B cell (primary cell): ENCODE measurements around the gene RABL6. TPM values are rescaled to one million over a fixed set of nuclear protein-coding genes. Genes with fewer than 3 reads are reported as not detected.

ENCODE experiments used
- ATAC-seq: fragments of 200-7000 bp; cut with Tn5 transposase; one replicate; pipeline ENCODE4 v1.10.0; 2021; ENCODE audit warnings: low read depth, mild to moderate bottlenecking, moderate number of reproducible peaks, moderate library complexity
- CTCF ChIA-PET: fragments of 350-600 bp; sonication (Branson Sonifier 250); formaldehyde crosslinking; loops from one replicate; lab custom pipeline; 2021; ENCODE audit warnings: antibody characterized with exemption, inconsistent platforms; lab: Charles Lee
- POLR2A ChIA-PET: fragments of 350-600 bp; sonication (Branson Sonifier 250); formaldehyde crosslinking; loops from one replicate; lab custom pipeline; 2021; ENCODE audit warnings: antibody characterized with exemption; lab: Charles Lee
- DNase-seq: peaks from one replicate; pipeline ENCODE4 v3.0.0; 2013
- H2AFZ ChIP-seq: 2 replicates; pipeline ENCODE4 v1.6.1; 2012; ENCODE audit warnings: mild to moderate bottlenecking, low read depth, low read length; ENCODE audit not compliant: insufficient read depth, poor library complexity, severe bottlenecking
- H3K27ac ChIP-seq, 2 donors: 1 replicate in 1 of 2; 2 replicates in 1 of 2; pipeline ENCODE4 v1.5.1; 2012 to 2013; ENCODE audit warnings: low read length in 2 of 2, mild to moderate bottlenecking in 2 of 2, moderate library complexity in 1 of 2
- H3K27me3 ChIP-seq, 4 experiments: fragments of 200-600 bp in 1 of 4; sonication (generic) in 1 of 4; replicated peaks in 1 of 4; 1 replicate in 2 of 4; 2 replicates in 2 of 4; pipeline versions ENCODE4 v1.6.1 to v1.7.0; 2013 to 2016; ENCODE audit warnings: low read length in 3 of 4, mild to moderate bottlenecking in 2 of 4, mixed read lengths in 1 of 4, moderate library complexity in 1 of 4; ENCODE audit not compliant: insufficient read depth in 4 of 4, control insufficient read depth in 3 of 4; ENCODE audit errors: control extremely low read depth in 1 of 4
- H3K36me3 ChIP-seq, 2 experiments: replicated peaks in 1 of 2; 1 replicate in 1 of 2; 2 replicates in 1 of 2; pipeline versions ENCODE4 v1.6.1 to v1.7.1; 2013; ENCODE audit warnings: low read length in 1 of 2; ENCODE audit not compliant: insufficient read depth in 2 of 2, control insufficient read depth in 1 of 2; ENCODE audit errors: control extremely low read depth in 1 of 2, extremely low read depth in 1 of 2
- H3K4me1 ChIP-seq, 2 donors: fragments of 200-600 bp in 1 of 2; sonication (generic) in 1 of 2; 1 replicate in 1 of 2; 2 replicates in 1 of 2; pipeline versions ENCODE4 v1.5.1 to v1.6.1; 2013 to 2017; ENCODE audit warnings: low read length in 2 of 2; ENCODE audit not compliant: control insufficient read depth in 2 of 2, insufficient read depth in 2 of 2
- H3K4me2 ChIP-seq: replicated peaks from 2 replicates; pipeline ENCODE3; 2012; ENCODE audit warnings: mild to moderate bottlenecking, low read depth, low read length; ENCODE audit not compliant: poor library complexity, severe bottlenecking
- H3K4me3 ChIP-seq, 5 experiments: fragments of 200-600 bp in 1 of 5; sonication (generic) in 1 of 5; 1 replicate in 3 of 5; 2 replicates in 2 of 5; pipeline versions ENCODE4 v1.5.1 to v1.7.0; 2011 to 2016; ENCODE audit warnings: low read length in 4 of 5, mild to moderate bottlenecking in 4 of 5, low read depth in 2 of 5, control low read depth in 1 of 5, moderate library complexity in 1 of 5; ENCODE audit not compliant: insufficient read depth in 1 of 5; ENCODE audit errors: control extremely low read depth in 1 of 5, extremely low read depth in 1 of 5
- H3K79me2 ChIP-seq: fragments of 200-600 bp; sonication (generic); one replicate; pipeline ENCODE4 v1.6.0; 2016; ENCODE audit warnings: low read length; ENCODE audit not compliant: control insufficient read depth, insufficient read depth
- H3K9ac ChIP-seq: fragments of 200-600 bp; sonication (generic); 2 replicates; pipeline ENCODE4 v1.6.1; 2017; ENCODE audit warnings: mild to moderate bottlenecking, low read length, moderate library complexity
- H3K9me3 ChIP-seq, 3 donors: one replicate each; pipeline versions ENCODE4 v1.6.1 to v1.7.1; 2013; ENCODE audit warnings: low read length in 2 of 3; ENCODE audit not compliant: control insufficient read depth in 2 of 3, insufficient read depth in 1 of 3; ENCODE audit errors: control extremely low read depth in 1 of 3
- H4K20me1 ChIP-seq: 2 replicates; pipeline ENCODE4 v1.6.0; 2012; ENCODE audit warnings: mild to moderate bottlenecking, low read length; ENCODE audit not compliant: insufficient read depth, control insufficient read depth, poor library complexity, severe bottlenecking
- H3K27ac Mint-ChIP-seq: one replicate; pipeline ENCODE4 v1.8.0; 2021; ENCODE audit warnings: mixed read lengths
- H3K27me3 Mint-ChIP-seq: one replicate; pipeline ENCODE4 v1.8.0; 2021; ENCODE audit warnings: mixed read lengths
- H3K4me1 Mint-ChIP-seq: one replicate; pipeline ENCODE4 v1.8.0; 2021; ENCODE audit warnings: mixed read lengths
- H3K4me3 Mint-ChIP-seq: one replicate; pipeline ENCODE4 v1.8.0; 2021; ENCODE audit warnings: mixed read lengths
- H3K9me3 Mint-ChIP-seq: one replicate; pipeline ENCODE4 v1.8.0; 2022; ENCODE audit warnings: mixed read lengths; ENCODE audit not compliant: insufficient read depth
- EZH2 ChIP-seq: IDR thresholded peaks from 2 replicates; pipeline ENCODE4 v1.6.1; 2012; ENCODE audit warnings: borderline replicate concordance, low read depth, mild to moderate bottlenecking, moderate library complexity, low read length; ENCODE audit not compliant: insufficient read depth, poor library complexity, severe bottlenecking
- WGBS: methylation state at CpG from one replicate; pipeline ENCODE4 v1.1.5; 2013; ENCODE audit warnings: missing lambda C conversion rate; ENCODE audit not compliant: insufficient coverage; 5-methylcytosine and 5-hydroxymethylcytosine counted together
- intact Hi-C: fragments of 100-400 bp; cut with micrococcal nuclease; formaldehyde crosslinking; loops from one replicate; pipeline ENCODE4 v1.10.0; 2022
- polyA plus RNA-seq: library from polyadenylated mRNA; depleted of rRNA; stranded (reverse); fragments of >200 nt; gene quantifications from 2 replicates; pipeline ENCODE4 v1.2.3, GENCODE V29; 2012
- total RNA-seq, 2 donors: library from RNA; stranded (reverse); fragments of 120-200 nt in 1 of 2; gene quantifications; 1 replicate in 1 of 2; 2 replicates in 1 of 2; pipeline versions ENCODE4 v1.2.3 to v1.2.4, GENCODE V29; 2013 to 2022
- TF ChIP-seq, protein P1 (sequence below): fragments of 200-600 bp; IDR thresholded peaks from one replicate; pipeline ENCODE4 v1.8.0; 2022; ENCODE audit warnings: antibody characterized with exemption, mild to moderate bottlenecking

RABL6 gene
- total and polyA plus RNA-seq, 2 donors (not counting 1 experiment from before 2014, with no cell fraction given) = 33.6 to 70.5 TPM

DNA sequence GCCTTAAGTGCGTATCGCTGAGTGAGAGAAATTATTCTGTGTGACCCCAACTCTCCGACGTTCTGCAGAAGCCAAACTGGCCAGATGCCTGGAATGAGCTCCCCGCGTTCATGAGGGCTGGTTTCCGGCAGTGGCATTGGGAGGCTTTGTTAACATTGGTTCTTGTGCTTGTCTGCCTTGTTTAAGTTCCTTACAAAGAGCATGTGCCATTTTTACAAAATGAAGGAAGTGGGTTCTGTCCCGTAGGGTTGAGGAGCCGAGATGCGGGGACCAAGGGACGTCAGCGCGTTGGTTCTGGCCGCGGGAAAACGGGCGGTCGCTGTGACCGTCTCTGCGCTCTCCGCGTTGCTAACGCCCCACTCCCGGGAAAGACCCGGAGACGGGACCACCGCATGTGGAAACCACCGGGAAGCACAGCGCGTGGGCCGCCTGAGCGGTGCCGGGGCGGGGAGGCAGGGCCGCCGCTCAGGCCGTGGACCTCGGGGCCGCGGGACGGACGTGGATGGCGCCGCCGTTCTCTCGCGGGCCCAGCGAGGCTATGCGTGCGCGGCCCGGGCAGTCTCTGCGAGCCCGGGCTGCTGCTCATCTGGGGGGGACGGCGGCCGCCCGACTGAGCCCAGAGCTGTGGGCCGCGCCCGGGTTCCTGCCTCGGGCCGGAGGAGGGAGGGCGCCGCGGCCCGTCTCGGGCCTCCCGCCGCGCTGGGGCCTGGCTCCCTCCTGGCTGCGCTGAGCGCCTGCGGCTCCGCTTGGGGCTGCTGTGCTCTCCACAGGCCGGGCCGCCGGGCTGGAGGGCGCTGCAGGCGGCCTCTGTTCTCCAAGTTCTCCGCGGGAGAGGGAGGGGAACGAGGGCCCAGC, 13.4 kb downstream of the RABL6 start:
- ATAC-seq = no peak
- intact Hi-C loops = no loop called here
- Histone ChIP-seq H3K9ac (no peak overlapping the region), H3K4me3 (no peak overlapping the region), H3K27ac (no peak overlapping the region), H4K20me1 (peaks cover 48% of the 10 kb centered on the region), H3K9me3 (no peaks in the 10 kb centered on the region), H2AFZ (no peak overlapping the region), H3K4me2 (peak overlapping the region; percentile 3), H3K79me2 (peaks cover 18% of the 10 kb centered on the region), H3K27me3 (no peaks in the 10 kb centered on the region), H3K36me3 (peaks cover 2 to 16% of the 10 kb centered on the region in 2 experiments), H3K4me1 (peaks cover 0 to 4% of the 10 kb centered on the region in 2 donors)
- Mint-ChIP-seq H3K9me3 (no peaks in the 10 kb centered on the region), H3K27ac (no peak overlapping the region), H3K27me3 (no peaks in the 10 kb centered on the region), H3K4me3 (no peak overlapping the region), H3K4me1 (peaks cover 5% of the 10 kb centered on the region)
- ChIA-PET CTCF (no interaction called here), POLR2A (no interaction called here)
- TF ChIP-seq, protein P1, sequence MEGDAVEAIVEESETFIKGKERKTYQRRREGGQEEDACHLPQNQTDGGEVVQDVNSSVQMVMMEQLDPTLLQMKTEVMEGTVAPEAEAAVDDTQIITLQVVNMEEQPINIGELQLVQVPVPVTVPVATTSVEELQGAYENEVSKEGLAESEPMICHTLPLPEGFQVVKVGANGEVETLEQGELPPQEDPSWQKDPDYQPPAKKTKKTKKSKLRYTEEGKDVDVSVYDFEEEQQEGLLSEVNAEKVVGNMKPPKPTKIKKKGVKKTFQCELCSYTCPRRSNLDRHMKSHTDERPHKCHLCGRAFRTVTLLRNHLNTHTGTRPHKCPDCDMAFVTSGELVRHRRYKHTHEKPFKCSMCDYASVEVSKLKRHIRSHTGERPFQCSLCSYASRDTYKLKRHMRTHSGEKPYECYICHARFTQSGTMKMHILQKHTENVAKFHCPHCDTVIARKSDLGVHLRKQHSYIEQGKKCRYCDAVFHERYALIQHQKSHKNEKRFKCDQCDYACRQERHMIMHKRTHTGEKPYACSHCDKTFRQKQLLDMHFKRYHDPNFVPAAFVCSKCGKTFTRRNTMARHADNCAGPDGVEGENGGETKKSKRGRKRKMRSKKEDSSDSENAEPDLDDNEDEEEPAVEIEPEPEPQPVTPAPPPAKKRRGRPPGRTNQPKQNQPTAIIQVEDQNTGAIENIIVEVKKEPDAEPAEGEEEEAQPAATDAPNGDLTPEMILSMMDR = no peak
- DNase-seq = no peak
- 43% methylated on average over 83 of the region's 83 CpGs for WGBS

DNA sequence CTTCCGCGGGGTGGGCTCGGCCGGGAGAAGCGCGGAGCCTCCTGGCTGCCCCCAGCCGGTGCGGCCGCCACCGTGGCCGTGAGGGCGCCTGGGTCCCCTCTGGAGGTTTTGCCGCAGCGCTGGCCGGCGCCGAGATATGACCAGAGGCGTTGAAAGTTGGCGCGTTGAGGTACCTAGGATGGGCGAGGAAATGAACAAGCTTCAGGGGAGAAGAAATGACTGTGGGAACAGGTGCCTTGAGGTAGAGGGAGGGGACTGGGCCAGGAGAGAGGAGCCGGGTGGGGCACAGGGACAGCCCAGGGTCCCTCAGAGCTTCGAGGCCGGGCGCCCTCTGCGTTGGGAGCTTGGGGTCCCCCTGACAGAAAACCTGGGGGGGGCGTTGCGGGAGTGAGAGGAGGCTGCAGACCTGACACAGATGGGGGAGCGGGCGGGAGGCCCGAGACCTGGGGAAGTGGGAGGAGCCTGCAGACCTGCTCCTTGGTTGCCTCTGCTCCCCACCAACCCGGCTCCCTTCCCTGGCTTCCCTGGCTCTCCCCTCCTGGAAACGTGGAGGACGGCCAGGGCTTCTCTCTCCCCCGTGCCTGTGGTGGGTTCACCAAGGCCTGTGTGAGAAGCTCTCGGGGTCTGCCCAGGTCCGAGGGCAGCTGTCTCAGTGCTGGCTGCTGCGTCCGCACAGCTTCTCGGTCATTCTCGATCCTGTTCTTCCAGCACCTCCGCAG, 14.2 kb downstream of the RABL6 start:
- H3K27me3 Mint-ChIP-seq = no peaks in the 10 kb centered on the region
- Histone ChIP-seq H3K9ac (no peak overlapping the region), H3K4me1 (peaks cover 0 to 4% of the 10 kb centered on the region in 2 donors), H3K27me3 (no peaks in the 10 kb centered on the region), H4K20me1 (peaks cover 47% of the 10 kb centered on the region), H3K4me3 (no peak overlapping the region), H3K9me3 (no peaks in the 10 kb centered on the region), H3K4me2 (no peak overlapping the region), H3K36me3 (peaks cover 2 to 17% of the 10 kb centered on the region in 2 experiments), H2AFZ (no peak overlapping the region), H3K79me2 (peaks cover 12% of the 10 kb centered on the region), H3K27ac (no peak overlapping the region)
- ChIA-PET CTCF (interaction anchor here (0.6 kb wide), 1 partner anchor 105 kb away, joined by 5 read pairs; no protein-coding TSS in a partner anchor), POLR2A (interaction anchor here (1.1 kb wide), 1 partner anchor 10 kb away, joined by 3 read pairs; no protein-coding TSS in a partner anchor)
- ATAC-seq (no peak), DNase-seq (no peak)
- H3K27ac Mint-ChIP-seq = no peak overlapping the region
- no peak overlapping the region for H3K4me3 Mint-ChIP-seq
- intact Hi-C loops = no loop called here
- no peaks in the 10 kb centered on the region for H3K9me3 Mint-ChIP-seq
- TF ChIP-seq, protein P1 = no peak
- TF ChIP-seq EZH2 = no peak
- H3K4me1 Mint-ChIP-seq = peaks cover 5% of the 10 kb centered on the region
- 92% methylated on average over 35 of the region's 42 CpGs for WGBS
